ENCODE data around the gene MKX.

Gene MKX

GRCh38 chr10:27628621-27629020 is 117.0 kb downstream of the MKX start:
- Mint-ChIP-seq H3K9me3 (no peaks in the 10 kb centered on the region), H3K27me3 (peaks cover 45% of the 10 kb centered on the region), H3K4me3 (no peak overlapping the region), H3K36me3 (ENCODE audit: insufficient read depth) (no peaks in the 10 kb centered on the region), H3K4me1 (no peaks in the 10 kb centered on the region), H3K27ac (ENCODE audit: low read depth) (no peak overlapping the region)
- no peak for DNase-seq (ENCODE audit: low spot score in 2 of 2)
- no peak for ATAC-seq (replicated peaks; ENCODE audit: extremely low read depth, poor library complexity, severe bottlenecking)

- ATAC-seq (replicated peaks; ENCODE audit: extremely low read depth, poor library complexity, severe bottlenecking), result no peak
- H3K4me3 Mint-ChIP-seq, result no peak overlapping the region
- H3K27ac Mint-ChIP-seq (ENCODE audit: low read depth), result no peak overlapping the region
- DNase-seq (ENCODE audit: low spot score in 2 of 2), result no peak
- H3K27me3 Mint-ChIP-seq, result peaks cover 51% of the 10 kb centered on the region
- H3K9me3 Mint-ChIP-seq, result no peaks in the 10 kb centered on the region
- H3K36me3 Mint-ChIP-seq (ENCODE audit: insufficient read depth), result no peaks in the 10 kb centered on the region
- H3K4me1 Mint-ChIP-seq, result no peaks in the 10 kb centered on the region
These were observed 118.7 kb downstream of the MKX start for GRCh38 chr10:27626890-27627289.

GRCh38 chr10:27625452-27626211 is 120.0 kb downstream of the MKX start:
- Mint-ChIP-seq H3K27me3 (peaks cover 51% of the 10 kb centered on the region), H3K9me3 (no peaks in the 10 kb centered on the region), H3K27ac (ENCODE audit: low read depth) (no peak overlapping the region), H3K4me3 (no peak overlapping the region), H3K36me3 (ENCODE audit: insufficient read depth) (no peaks in the 10 kb centered on the region), H3K4me1 (no peaks in the 10 kb centered on the region)
- ATAC-seq (replicated peaks; ENCODE audit: extremely low read depth, poor library complexity, severe bottlenecking) (no peak), DNase-seq (ENCODE audit: low spot score in 2 of 2) (no peak)

GRCh38 chr10:27624941-27625340 is 120.7 kb downstream of the MKX start:
- DNase-seq (ENCODE audit: low spot score in 2 of 2) (no peak), ATAC-seq (replicated peaks; ENCODE audit: extremely low read depth, poor library complexity, severe bottlenecking) (no peak)
- H3K9me3 Mint-ChIP-seq, result no peaks in the 10 kb centered on the region
- no peak overlapping the region for H3K27ac Mint-ChIP-seq (ENCODE audit: low read depth)
- H3K36me3 Mint-ChIP-seq (ENCODE audit: insufficient read depth), result no peaks in the 10 kb centered on the region
- H3K4me3 Mint-ChIP-seq, result no peak overlapping the region
- H3K27me3 Mint-ChIP-seq, result peaks cover 52% of the 10 kb centered on the region
- H3K4me1 Mint-ChIP-seq, result no peaks in the 10 kb centered on the region
